ENCODE measurements around the gene NDRG3. TPM values are rescaled to one million over a fixed set of nuclear protein-coding genes. Genes with fewer than 3 reads are reported as not detected.

NDRG3 gene
- polyA plus RNA-seq, 1 donor from 2014 or later, result 61.0 TPM

DNA sequence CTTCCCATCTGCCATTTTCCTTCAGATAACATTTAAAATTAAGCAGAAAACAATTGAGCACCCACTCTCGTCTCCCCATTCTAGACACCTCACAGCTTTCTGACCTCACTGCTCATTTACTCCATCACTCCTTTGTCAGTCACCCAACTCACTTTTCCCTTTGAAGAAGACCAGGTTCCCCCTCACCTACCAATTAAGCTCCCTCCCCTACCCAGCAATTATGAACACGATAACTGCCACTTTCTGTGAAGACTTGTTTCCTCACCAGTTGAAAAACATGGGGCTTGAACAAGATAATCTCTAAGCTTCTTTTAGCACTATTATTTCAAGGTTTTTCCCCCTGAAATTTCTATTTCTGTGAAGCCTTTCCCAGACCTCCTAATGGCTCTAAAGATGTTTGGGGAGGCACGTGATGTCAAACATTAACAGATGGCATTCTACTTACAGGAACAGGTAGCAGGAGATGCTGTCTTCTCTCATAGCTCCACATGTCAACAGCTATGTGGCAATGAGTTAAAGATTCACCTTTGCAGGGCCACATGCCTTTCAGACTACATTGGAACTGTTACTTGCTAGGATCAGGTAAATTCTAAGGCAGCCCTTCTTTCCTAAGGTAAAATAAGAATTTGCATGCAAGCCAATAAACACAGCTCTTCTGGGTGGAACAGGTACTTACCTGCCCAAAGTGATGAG, 75.1 kb downstream of the NDRG3 start:
- H2AFZ ChIP-seq (ENCODE audit: low read depth, low read length), result no peak overlapping the region
- no peak overlapping the region for H3K9ac ChIP-seq (ENCODE audit: low read length)
- no peak overlapping the region for H3K4me3 ChIP-seq (ENCODE audit: low read length)
- no peaks in the 10 kb centered on the region for H3K36me3 ChIP-seq (ENCODE audit: insufficient read depth, low read length)
- no peaks in the 10 kb centered on the region for H3F3A ChIP-seq (ENCODE audit: insufficient read depth, low read length, poor library complexity, severe bottlenecking)
- no peak for TF ChIP-seq POLR2AphosphoS5 (IDR thresholded peaks at IDR 0.05)
- TF ChIP-seq MXI1 (conservative IDR thresholded peaks at IDR 0.05; ENCODE audit: poor library complexity, severe bottlenecking), result no peak
- TF ChIP-seq, protein P1, sequence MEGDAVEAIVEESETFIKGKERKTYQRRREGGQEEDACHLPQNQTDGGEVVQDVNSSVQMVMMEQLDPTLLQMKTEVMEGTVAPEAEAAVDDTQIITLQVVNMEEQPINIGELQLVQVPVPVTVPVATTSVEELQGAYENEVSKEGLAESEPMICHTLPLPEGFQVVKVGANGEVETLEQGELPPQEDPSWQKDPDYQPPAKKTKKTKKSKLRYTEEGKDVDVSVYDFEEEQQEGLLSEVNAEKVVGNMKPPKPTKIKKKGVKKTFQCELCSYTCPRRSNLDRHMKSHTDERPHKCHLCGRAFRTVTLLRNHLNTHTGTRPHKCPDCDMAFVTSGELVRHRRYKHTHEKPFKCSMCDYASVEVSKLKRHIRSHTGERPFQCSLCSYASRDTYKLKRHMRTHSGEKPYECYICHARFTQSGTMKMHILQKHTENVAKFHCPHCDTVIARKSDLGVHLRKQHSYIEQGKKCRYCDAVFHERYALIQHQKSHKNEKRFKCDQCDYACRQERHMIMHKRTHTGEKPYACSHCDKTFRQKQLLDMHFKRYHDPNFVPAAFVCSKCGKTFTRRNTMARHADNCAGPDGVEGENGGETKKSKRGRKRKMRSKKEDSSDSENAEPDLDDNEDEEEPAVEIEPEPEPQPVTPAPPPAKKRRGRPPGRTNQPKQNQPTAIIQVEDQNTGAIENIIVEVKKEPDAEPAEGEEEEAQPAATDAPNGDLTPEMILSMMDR (IDR thresholded peaks at IDR 0.05; ENCODE audit: poor library complexity, severe bottlenecking), result no peak
- TF ChIP-seq REST (IDR thresholded peaks at IDR 0.05; ENCODE audit: borderline replicate concordance), result no peak
- TF ChIP-seq RAD21 (conservative IDR thresholded peaks at IDR 0.05), result no peak
- no peak for TF ChIP-seq SMC3 (conservative IDR thresholded peaks at IDR 0.05; ENCODE audit: poor library complexity)
- no peaks in the 10 kb centered on the region for H4K20me1 ChIP-seq (ENCODE audit: insufficient read depth)
- H3K27me3 ChIP-seq (ENCODE audit: insufficient read depth, low read depth, low read length), result no peaks in the 10 kb centered on the region
- no peak overlapping the region for H3K27ac ChIP-seq (ENCODE audit: low read length)
- no peaks in the 10 kb centered on the region for H3K9me2 ChIP-seq (ENCODE audit: insufficient read depth, low read length)
- no peaks in the 10 kb centered on the region for H3K9me3 ChIP-seq (ENCODE audit: low read length)
- H3K4me2 ChIP-seq (ENCODE audit: low read length), result no peak overlapping the region
- H3K79me2 ChIP-seq (replicated peaks; ENCODE audit: insufficient read depth, low read length), result no peaks in the 10 kb centered on the region

DNA sequence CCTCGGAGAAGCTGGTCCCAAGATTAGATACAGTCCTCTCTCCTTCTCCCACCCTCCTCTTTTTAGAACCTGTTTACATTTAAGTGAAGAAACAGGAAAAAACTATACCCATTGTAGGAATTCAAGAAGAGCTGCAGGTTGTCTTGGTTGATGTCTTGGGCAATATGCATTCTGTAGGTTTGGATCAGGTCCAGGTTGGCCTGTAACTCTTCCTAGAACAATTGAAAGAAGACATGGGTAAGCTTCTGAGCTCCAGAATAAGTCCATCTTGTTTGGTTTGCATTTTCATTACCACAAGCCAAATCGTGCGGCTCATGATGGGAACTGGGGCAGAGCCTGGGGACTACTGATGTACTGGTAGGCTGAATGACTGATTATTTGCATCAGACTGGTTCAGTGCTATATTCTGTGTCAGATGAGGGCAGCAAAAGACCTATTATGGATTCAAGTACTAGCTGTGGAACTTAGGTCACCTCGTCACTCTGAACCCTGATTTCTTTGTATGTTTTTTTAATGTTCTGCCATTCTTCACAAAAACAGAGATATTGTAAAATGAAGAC, 79.6 kb downstream of the NDRG3 start:
- no peaks in the 10 kb centered on the region for H3K79me2 ChIP-seq (replicated peaks; ENCODE audit: insufficient read depth, low read length)

GRCh38 chr20:36663031-36663430, 82.9 kb downstream of the NDRG3 start:
- Histone ChIP-seq H3K36me3 (ENCODE audit: insufficient read depth, low read length) (no peaks in the 10 kb centered on the region), H2AFZ (ENCODE audit: low read depth, low read length) (no peak overlapping the region), H3K9ac (ENCODE audit: low read length) (no peak overlapping the region), H3K27ac (ENCODE audit: low read length) (no peak overlapping the region), H3K9me3 (ENCODE audit: low read length) (no peaks in the 10 kb centered on the region), H4K20me1 (ENCODE audit: insufficient read depth) (no peaks in the 10 kb centered on the region), H3K4me2 (ENCODE audit: low read length) (no peak overlapping the region), H3K9me2 (ENCODE audit: insufficient read depth, low read length) (no peaks in the 10 kb centered on the region), H3F3A (ENCODE audit: insufficient read depth, low read length, poor library complexity, severe bottlenecking) (no peaks in the 10 kb centered on the region), H3K79me2 (replicated peaks; ENCODE audit: insufficient read depth, low read length) (no peaks in the 10 kb centered on the region), H3K27me3 (ENCODE audit: insufficient read depth, low read depth, low read length) (no peaks in the 10 kb centered on the region), H3K4me3 (ENCODE audit: low read length) (no peak overlapping the region)
- no peak for TF ChIP-seq TAF1 (IDR thresholded peaks at IDR 0.05; ENCODE audit: low read depth)
- TF ChIP-seq, protein P1 (IDR thresholded peaks at IDR 0.05; ENCODE audit: poor library complexity, severe bottlenecking), result no peak
- no peak for TF ChIP-seq EP300 (conservative IDR thresholded peaks at IDR 0.05; ENCODE audit: poor library complexity, severe bottlenecking)
- TF ChIP-seq REST (IDR thresholded peaks at IDR 0.05; ENCODE audit: borderline replicate concordance), result no peak
- no peak for TF ChIP-seq SMC3 (conservative IDR thresholded peaks at IDR 0.05; ENCODE audit: poor library complexity)
- TF ChIP-seq MXI1 (conservative IDR thresholded peaks at IDR 0.05; ENCODE audit: poor library complexity, severe bottlenecking), result no peak
- TF ChIP-seq RAD21 (conservative IDR thresholded peaks at IDR 0.05), result no peak
- TF ChIP-seq POLR2AphosphoS5 (IDR thresholded peaks at IDR 0.05), result no peak

More for the DNA sequence above, 79.6 kb downstream of the NDRG3 start:
- H3K9me2 ChIP-seq (ENCODE audit: insufficient read depth, low read length), result no peaks in the 10 kb centered on the region
- H3K9ac ChIP-seq (ENCODE audit: low read length), result no peak overlapping the region
- H3K9me3 ChIP-seq (ENCODE audit: low read length), result no peaks in the 10 kb centered on the region
- H3K27me3 ChIP-seq (ENCODE audit: insufficient read depth, low read depth, low read length), result no peaks in the 10 kb centered on the region
- no peak overlapping the region for H3K4me2 ChIP-seq (ENCODE audit: low read length)
- no peak overlapping the region for H3K4me3 ChIP-seq (ENCODE audit: low read length)
- no peaks in the 10 kb centered on the region for H3F3A ChIP-seq (ENCODE audit: insufficient read depth, low read length, poor library complexity, severe bottlenecking)
- H2AFZ ChIP-seq (ENCODE audit: low read depth, low read length), result no peak overlapping the region
- H3K36me3 ChIP-seq (ENCODE audit: insufficient read depth, low read length), result no peaks in the 10 kb centered on the region
- TF ChIP-seq RAD21 (conservative IDR thresholded peaks at IDR 0.05), result peak; percentile 49
- TF ChIP-seq SMC3 (conservative IDR thresholded peaks at IDR 0.05; ENCODE audit: poor library complexity), result peak; percentile 34
- no peak for TF ChIP-seq TAF1 (IDR thresholded peaks at IDR 0.05; ENCODE audit: low read depth)
- H4K20me1 ChIP-seq (ENCODE audit: insufficient read depth), result no peaks in the 10 kb centered on the region
- no peak overlapping the region for H3K27ac ChIP-seq (ENCODE audit: low read length)
